OCI-LY7 (cell line): ENCODE data around the gene MEAK7. TPM values are rescaled to one million over a fixed set of nuclear protein-coding genes. Genes with fewer than 3 reads are reported as not detected.

Source experiments
- BruUV-seq: library from RNA; stranded (reverse); fragments of 400-500 nt; replicated peaks from 2 replicates; lab custom pipeline; 2021; lab: Mats Ljungman, UMichigan
- CTCF ChIA-PET: fragments of 300-600 bp; sonication (Branson Sonifier 250); formaldehyde crosslinking; loops from one replicate; lab custom pipeline; 2022; ENCODE audit warnings: antibody characterized with exemption; ENCODE audit not compliant: unreplicated experiment; lab: Charles Lee
- POLR2A ChIA-PET: fragments of 300-600 bp; sonication (Branson Sonifier 250); formaldehyde crosslinking; loops from one replicate; lab custom pipeline; 2022; ENCODE audit warnings: antibody characterized with exemption; lab: Charles Lee
- DNase-seq: peaks from one replicate; pipeline ENCODE4 v3.0.0-alpha.2; 2015; ENCODE audit warnings: low spot score
- H2AFZ ChIP-seq: fragments of 200-600 bp; sonication (generic), shearing (Covaris generic); 2 replicates; pipeline ENCODE4 v1.6.1; 2014; ENCODE audit warnings: mild to moderate bottlenecking, antibody characterized with exemption, low read length, moderate library complexity
- H3K27ac ChIP-seq: fragments of 200-600 bp; sonication (generic); 2 replicates; pipeline ENCODE4 v1.5.1; 2014; ENCODE audit warnings: mixed run types, low read depth, mild to moderate bottlenecking, moderate library complexity, low read length, inconsistent platforms; ENCODE audit not compliant: poor library complexity, severe bottlenecking
- H3K36me3 ChIP-seq: fragments of 200-600 bp; sonication (generic); 2 replicates; pipeline ENCODE4 v1.6.1; 2014; ENCODE audit warnings: mild to moderate bottlenecking, antibody characterized with exemption, low read length, moderate library complexity, mixed read lengths; ENCODE audit not compliant: insufficient read depth
- H3K4me1 ChIP-seq: fragments of 200-600 bp; sonication (generic); 2 replicates; pipeline ENCODE4 v1.5.1; 2014; ENCODE audit warnings: mild to moderate bottlenecking, low read length; ENCODE audit not compliant: insufficient read depth, poor library complexity, severe bottlenecking
- H3K4me2 ChIP-seq: fragments of 200-600 bp; sonication (generic); 2 replicates; pipeline ENCODE4 v1.6.1; 2014; ENCODE audit warnings: mild to moderate bottlenecking, low read length
- H3K4me3 ChIP-seq: fragments of 200-600 bp; sonication (generic); 2 replicates; pipeline ENCODE4 v1.5.1; 2014; ENCODE audit warnings: mild to moderate bottlenecking, low read depth, low read length; ENCODE audit not compliant: poor library complexity, severe bottlenecking
- H3K79me2 ChIP-seq: fragments of 200-600 bp; sonication (generic); 2 replicates; pipeline ENCODE4 v1.6.1; 2016; ENCODE audit warnings: low read depth, mild to moderate bottlenecking, low read length, moderate library complexity, mixed read lengths; ENCODE audit not compliant: insufficient read depth
- H3K9me2 ChIP-seq: fragments of 200-600 bp; sonication (generic); 2 replicates; pipeline ENCODE4 v1.6.1; 2016; ENCODE audit warnings: mild to moderate bottlenecking, low read length, mixed read lengths; ENCODE audit not compliant: insufficient read depth
- H3K9me3 ChIP-seq: fragments of 200-600 bp; sonication (generic); 2 replicates; pipeline ENCODE4 v1.6.1; 2014; ENCODE audit warnings: mild to moderate bottlenecking, mixed run types, low read length, mixed read lengths
- H4K20me1 ChIP-seq: fragments of 200-600 bp; sonication (generic); 2 replicates; pipeline ENCODE4 v1.6.1; 2014; ENCODE audit warnings: mild to moderate bottlenecking, antibody characterized with exemption, low read length, moderate library complexity, mixed read lengths; ENCODE audit not compliant: insufficient read depth
- CTCF ChIP-seq: fragments of 200-600 bp; sonication (generic); conservative IDR thresholded peaks from 2 replicates; pipeline ENCODE4 v1.5.1; 2014; ENCODE audit warnings: mild to moderate bottlenecking, antibody characterized with exemption, low read length, moderate library complexity, mixed read lengths
- EZH2phosphoT487 ChIP-seq: fragments of 200-600 bp; sonication (generic); IDR thresholded peaks from 2 replicates; pipeline ENCODE4 v1.6.1; 2018; ENCODE audit warnings: low read depth, borderline replicate concordance, mild to moderate bottlenecking, mixed run types, antibody characterized with exemption, low read length, moderate library complexity, mixed read lengths
- intact Hi-C: fragments of 100-400 bp; cut with micrococcal nuclease; formaldehyde crosslinking; loops from one replicate; pipeline ENCODE4 v1.10.0; 2022; ENCODE audit not compliant: unreplicated experiment
- total RNA-seq, 2 experiments: library from RNA; depleted of rRNA in 1 of 2; stranded (reverse); fragments of >200 nt in 1 of 2; shearing (Covaris generic) in 1 of 2; gene quantifications; 2 replicates each; pipeline ENCODE4 v1.2.3, GENCODE V29; 2014 to 2022

The MEAK7 gene
- total RNA-seq, 2 experiments from 2014 or later = 12.0 to 20.5 TPM

GRCh38 chr16:84498859-84499620 is 5.4 kb downstream of the MEAK7 start:
- Histone ChIP-seq H3K9me2 (no peaks in the 10 kb centered on the region), H3K4me3 (no peak overlapping the region), H3K36me3 (peaks cover 12% of the 10 kb centered on the region), H2AFZ (no peak overlapping the region), H4K20me1 (no peaks in the 10 kb centered on the region), H3K4me2 (no peak overlapping the region), H3K9me3 (peaks cover 7% of the 10 kb centered on the region; the same call in 1 of the 2 replicates), H3K4me1 (peaks cover 6% of the 10 kb centered on the region), H3K79me2 (no peaks in the 10 kb centered on the region), H3K27ac (no peak overlapping the region)
- no TSS peak for BruUV-seq
- intact Hi-C loops = no loop called here
- ChIA-PET CTCF (no interaction called here), POLR2A (interaction anchor here (1.4 kb wide), 1 partner anchor 10 kb away, joined by 8 read pairs; no protein-coding TSS in a partner anchor)
- TF ChIP-seq EZH2phosphoT487 (no peak), CTCF (no peak)
- no peak for DNase-seq

- H3K9me2 ChIP-seq = no peaks in the 10 kb centered on the region
- H3K4me1 ChIP-seq = no peaks in the 10 kb centered on the region
- no peaks in the 10 kb centered on the region for H4K20me1 ChIP-seq
- ChIA-PET CTCF (interaction anchor here (0.5 kb wide), 1 partner anchor 37 kb away, joined by 3 read pairs; no protein-coding TSS in a partner anchor), POLR2A (interaction anchor here (0.6 to 1.4 kb wide), 2 partner anchors 9 to 1050 kb away, joined by 3 to 8 read pairs; no protein-coding TSS in a partner anchor)
- no peak for TF ChIP-seq EZH2phosphoT487
- no peak overlapping the region for H3K4me3 ChIP-seq
- H3K4me2 ChIP-seq = no peak overlapping the region
- H3K36me3 ChIP-seq = peaks cover 19% of the 10 kb centered on the region
- no peaks in the 10 kb centered on the region for H3K79me2 ChIP-seq
- no TSS peak for BruUV-seq
- H3K9me3 ChIP-seq = peaks cover 13% of the 10 kb centered on the region
- intact Hi-C loops = no loop called here
- H2AFZ ChIP-seq = no peak overlapping the region
- H3K27ac ChIP-seq = no peak overlapping the region
- DNase-seq = no peak
These were observed 6.2 kb downstream of the MEAK7 start for GRCh38 chr16:84498223-84498610.

DNA sequence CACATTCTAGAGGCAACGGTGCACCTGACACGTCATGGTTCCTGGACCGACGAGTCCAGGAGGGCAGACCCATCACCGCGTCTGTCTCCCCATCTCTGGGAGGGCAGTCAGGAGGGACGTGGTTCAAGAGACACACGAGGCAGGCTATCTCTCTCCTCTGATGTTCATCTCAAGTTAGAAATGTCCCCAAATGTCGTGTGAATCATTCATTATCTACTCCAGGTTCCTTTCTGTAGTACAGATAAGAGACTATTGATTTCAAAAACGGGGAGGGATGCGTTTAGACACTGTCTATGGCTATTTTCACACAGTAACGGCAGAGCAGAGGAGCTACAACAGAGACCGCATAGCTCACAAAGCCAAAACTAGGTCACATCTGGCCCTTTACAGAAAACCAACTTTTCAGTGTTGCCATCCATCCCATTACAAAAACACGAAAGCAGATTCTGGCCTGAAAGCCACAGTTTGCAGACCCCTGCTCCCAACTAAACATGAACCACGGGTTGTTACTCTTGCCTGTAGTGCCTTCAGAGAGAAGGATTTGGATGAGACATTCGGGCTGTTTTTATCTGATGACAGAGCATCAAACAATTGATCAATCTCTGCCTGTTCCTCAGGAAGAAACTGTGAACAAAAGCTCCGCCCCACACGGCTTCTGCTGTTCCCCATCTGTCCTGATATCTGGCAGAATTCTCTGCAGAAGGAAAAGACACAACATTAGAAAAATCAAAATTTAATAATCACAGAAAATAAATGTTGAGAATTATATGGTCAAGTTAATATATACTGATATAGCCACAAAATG is 6.8 kb downstream of the MEAK7 start:
- H3K36me3 ChIP-seq = peaks cover 24% of the 10 kb centered on the region
- BruUV-seq = no TSS peak
- no peak overlapping the region for H3K4me2 ChIP-seq
- H3K79me2 ChIP-seq = no peaks in the 10 kb centered on the region
- H3K4me3 ChIP-seq = no peak overlapping the region
- ChIA-PET POLR2A (interaction anchor here (0.6 to 1.4 kb wide), 2 partner anchors 9 to 1050 kb away, joined by 3 to 8 read pairs; no protein-coding TSS in a partner anchor), CTCF (interaction anchor here (0.5 kb wide), 1 partner anchor 36 kb away, joined by 3 read pairs; no protein-coding TSS in a partner anchor)
- no peaks in the 10 kb centered on the region for H3K4me1 ChIP-seq
- H2AFZ ChIP-seq = no peak overlapping the region
- H3K9me2 ChIP-seq = no peaks in the 10 kb centered on the region
- no peak overlapping the region for H3K27ac ChIP-seq
- peaks cover 19% of the 10 kb centered on the region for H3K9me3 ChIP-seq
- no peaks in the 10 kb centered on the region for H4K20me1 ChIP-seq
- DNase-seq = no peak
- TF ChIP-seq EZH2phosphoT487 = no peak
- no peak for TF ChIP-seq CTCF
- intact Hi-C loops = no loop called here
